ENCODE data around the gene TNFSF13B. TPM values are rescaled to one million over a fixed set of nuclear protein-coding genes. Genes with fewer than 3 reads are reported as not detected.

Gene TNFSF13B
- total and polyA plus RNA-seq, 10 donors = 7.7 to 82.1 (median 31.0) TPM

GRCh38 chr13:108326309-108326708 is 56.8 kb downstream of the TNFSF13B start:
- intact Hi-C loops (cut with DNase I; ENCODE audit: low total_unique reads) = no loop called here
- Histone ChIP-seq H3K9me3 (no peaks in the 10 kb centered on the region), H3K4me1 (peaks cover 0 to 38% (median 12%) of the 10 kb centered on the region in 6 donors), H3K36me3 (no peaks in the 10 kb centered on the region), H3K27ac (peak overlapping the region in 5 of 8 donors; percentile 7 to 81 (median 70)), H3K27me3 (replicated peaks in 1 of 7) (peaks cover 0 to 14% (median 0%) of the 10 kb centered on the region in 7 donors), H3K4me3 (peak overlapping the region in 1 of 8 donors; percentile 17)
- TF ChIP-seq POLR2AphosphoS5 (IDR thresholded peaks at IDR 0.05) (no peak), CTCF (IDR thresholded peaks at IDR 0.05 in 8 of 11, conservative IDR thresholded peaks at IDR 0.05 in 3 of 11) (no peak), POLR2A (IDR thresholded peaks at IDR 0.05) (no peak)
- WGBS, 5 donors = 28 to 38% (median 32%) methylated on average over 6 of the region's 6 CpGs
- DNase-seq = peak; percentile 80

DNA sequence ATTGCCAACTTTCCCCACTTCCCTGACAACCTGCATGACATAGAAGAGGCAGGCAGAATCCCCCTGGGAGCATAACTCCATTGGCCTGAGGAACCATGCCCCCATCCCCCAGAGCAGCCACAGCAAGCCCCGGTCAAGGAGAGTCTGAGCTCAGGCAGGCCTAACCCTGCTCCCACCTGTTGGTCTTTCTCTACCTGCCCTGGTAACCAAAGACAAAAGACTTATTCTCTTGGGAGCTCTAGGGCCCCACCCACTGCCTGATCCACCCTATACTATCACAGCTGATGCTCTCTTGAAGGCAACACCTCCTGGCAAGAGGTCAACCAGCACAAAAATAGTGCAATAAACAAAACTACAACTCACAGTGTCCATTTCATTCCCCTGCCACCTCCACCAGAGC is 59.3 kb downstream of the TNFSF13B start:
- 76 to 94% (median 86%) methylated on average over 1 of the region's 1 CpG for WGBS, 5 donors
- H3K27me3 ChIP-seq (replicated peaks in 1 of 7) = peaks cover 0 to 14% (median 0%) of the 10 kb centered on the region in 7 donors
- H3K36me3 ChIP-seq = no peaks in the 10 kb centered on the region
- H3K4me1 ChIP-seq = peaks cover 0 to 25% (median 6%) of the 10 kb centered on the region in 6 donors
- TF ChIP-seq CTCF (IDR thresholded peaks at IDR 0.05 in 8 of 11, conservative IDR thresholded peaks at IDR 0.05 in 3 of 11) = no peak
- no peak overlapping the region for H3K4me3 ChIP-seq
- no peak for DNase-seq
- no peak overlapping the region for H3K27ac ChIP-seq
- intact Hi-C loops (cut with DNase I; ENCODE audit: low total_unique reads) = no loop called here
- no peaks in the 10 kb centered on the region for H3K9me3 ChIP-seq

GRCh38 chr13:108332791-108333190 is 63.3 kb downstream of the TNFSF13B start:
- Histone ChIP-seq H3K9me3 (no peaks in the 10 kb centered on the region), H3K36me3 (no peaks in the 10 kb centered on the region), H3K27ac (no peak overlapping the region), H3K4me3 (no peak overlapping the region), H3K27me3 (replicated peaks in 1 of 7) (peaks cover 0 to 11% (median 0%) of the 10 kb centered on the region in 7 donors), H3K4me1 (no peaks in the 10 kb centered on the region)
- intact Hi-C loops (cut with DNase I; ENCODE audit: low total_unique reads) = no loop called here
- 69 to 72% (median 70%) methylated on average over 5 of the region's 5 CpGs for WGBS, 5 donors
- no peak for DNase-seq
- TF ChIP-seq POLR2AphosphoS5 (IDR thresholded peaks at IDR 0.05) = no peak
- TF ChIP-seq CTCF (IDR thresholded peaks at IDR 0.05 in 8 of 11, conservative IDR thresholded peaks at IDR 0.05 in 3 of 11) = no peak
- TF ChIP-seq POLR2A (IDR thresholded peaks at IDR 0.05) = no peak

DNA sequence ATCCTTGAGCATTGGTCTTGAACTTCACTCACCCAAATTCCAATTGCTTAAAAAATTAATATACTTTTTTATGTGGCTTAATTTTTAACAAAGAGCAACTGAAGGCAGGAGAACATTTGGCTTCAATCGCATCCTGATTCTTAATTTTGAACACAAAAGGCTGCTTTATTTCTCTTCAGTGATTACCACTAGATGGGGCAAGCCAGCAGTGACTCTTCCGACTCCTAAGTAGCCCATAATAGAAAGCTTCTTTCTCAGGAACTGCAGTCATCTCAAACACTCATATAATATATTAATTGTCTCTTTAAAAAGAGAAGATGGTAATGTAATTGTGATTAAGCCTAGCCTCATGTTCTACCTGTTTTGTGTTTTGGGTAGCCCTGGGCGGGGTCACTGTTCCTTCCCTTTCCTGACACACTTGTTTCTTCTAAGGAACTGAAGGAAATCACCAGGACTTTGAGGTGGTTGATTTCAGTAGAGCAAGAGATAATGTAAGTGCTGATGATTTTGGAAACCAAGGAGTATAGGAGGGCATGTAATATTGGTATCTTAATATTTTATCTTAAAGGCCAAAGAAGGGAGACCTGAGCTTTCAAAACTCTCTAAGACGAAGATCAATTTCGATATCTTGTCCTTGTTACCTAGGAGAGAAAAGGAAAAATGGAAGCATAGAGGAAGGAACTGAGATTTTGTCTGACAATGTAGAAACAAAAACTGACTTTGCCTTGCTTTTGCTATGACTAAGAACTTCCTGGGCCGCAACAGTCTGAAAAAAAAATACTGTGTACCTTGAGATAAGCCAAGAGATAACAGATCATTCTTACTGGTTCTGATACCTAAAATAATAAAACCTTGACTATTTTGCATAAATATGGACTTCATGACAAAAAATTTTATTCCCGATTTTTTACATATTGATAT is 73.1 kb downstream of the TNFSF13B start:
- Histone ChIP-seq H3K4me1 (peaks cover 0 to 12% (median 3%) of the 10 kb centered on the region in 6 donors), H3K27ac (peak overlapping the region in 4 of 8 donors; percentile 1 to 56 (median 6)), H3K4me3 (peak overlapping the region in 1 of 8 donors; percentile 35), H3K27me3 (replicated peaks in 1 of 7) (no peaks in the 10 kb centered on the region), H3K36me3 (no peaks in the 10 kb centered on the region), H3K9me3 (no peaks in the 10 kb centered on the region)
- intact Hi-C loops (cut with DNase I; ENCODE audit: low total_unique reads) = no loop called here
- peak in 7 of 11 experiments; percentile 20 to 47 (median 34) for TF ChIP-seq CTCF (IDR thresholded peaks at IDR 0.05 in 8 of 11, conservative IDR thresholded peaks at IDR 0.05 in 3 of 11)
- TF ChIP-seq POLR2AphosphoS5 (IDR thresholded peaks at IDR 0.05) = no peak
- no peak for DNase-seq
- 37 to 54% (median 40%) methylated on average over 7 of the region's 7 CpGs for WGBS, 5 donors

Measured in spleen (tissue), 11 donors.